HCT116 (cell line): ENCODE data around the gene INTS12.

Experiments used
- EGR1 ChIP-seq: IDR thresholded peaks from 2 replicates; pipeline ENCODE4 v1.6.1; 2012; ENCODE audit warnings: low read depth
- REST ChIP-seq: IDR thresholded peaks from 2 replicates; pipeline ENCODE4 v1.6.1; 2012; ENCODE audit warnings: low read depth
- ZFX ChIP-seq: fragments of 450-650 bp; IDR thresholded peaks from 2 replicates; pipeline ENCODE4 v1.6.1; 2017

GRCh38 chr4:105709081-105709450, 577 bp upstream of the INTS12 start:
- TF ChIP-seq ZFX (no peak), REST (no peak), EGR1 (no peak)
